RWPE2 (cell line): ENCODE measurements around the gene WDR46.

ENCODE experiments used
- ATAC-seq: fragments of 200-7000 bp; cut with Tn5 transposase; 3 replicates; pipeline ENCODE4 v1.9.1; 2021; ENCODE audit warnings: low read depth
- DNase-seq: peaks from one replicate; pipeline ENCODE4 v3.0.0-alpha.2; 2020; ENCODE audit warnings: low spot score
- H3K27ac ChIP-seq: fragments of 450-650 bp; 2 replicates; pipeline ENCODE4 v1.5.1; 2017; ENCODE audit warnings: mild to moderate bottlenecking; ENCODE audit not compliant: poor library complexity, severe bottlenecking
- H3K27me3 ChIP-seq: fragments of 250-450 bp; sonication (Bioruptor Pico); 2 replicates; pipeline ENCODE4 v1.5.1; 2021; ENCODE audit warnings: mild to moderate bottlenecking, moderate library complexity; ENCODE audit not compliant: insufficient read depth, poor library complexity, severe bottlenecking
- H3K36me3 ChIP-seq: fragments of 250-450 bp; sonication (Bioruptor Pico); 2 replicates; pipeline ENCODE4 v1.5.1; 2020; ENCODE audit warnings: low read depth, mild to moderate bottlenecking, moderate library complexity
- H3K4me1 ChIP-seq: fragments of 250-450 bp; sonication (Bioruptor Pico); 2 replicates; pipeline ENCODE4 v1.5.1; 2021; ENCODE audit warnings: mild to moderate bottlenecking, moderate library complexity; ENCODE audit not compliant: insufficient read depth, poor library complexity, severe bottlenecking
- H3K4me3 ChIP-seq: fragments of 250-450 bp; sonication (Bioruptor Pico); 2 replicates; pipeline ENCODE4 v1.5.1; 2021; ENCODE audit warnings: mild to moderate bottlenecking, moderate library complexity; ENCODE audit not compliant: severe bottlenecking
- H3K9me3 ChIP-seq: fragments of 250-450 bp; sonication (Bioruptor Pico); 2 replicates; pipeline ENCODE4 v1.5.1; 2021; ENCODE audit warnings: mild to moderate bottlenecking, moderate library complexity; ENCODE audit not compliant: severe bottlenecking
- CTCF ChIP-seq: fragments of 450-650 bp; IDR thresholded peaks from one replicate; pipeline ENCODE4 v1.5.1; 2017; ENCODE audit warnings: mild to moderate bottlenecking, moderate library complexity; ENCODE audit not compliant: poor library complexity, severe bottlenecking

Gene WDR46

GRCh38 chr6:33237741-33238140, 51.3 kb downstream of the WDR46 start:
- no peaks in the 10 kb centered on the region for H3K4me1 ChIP-seq
- no peak for ATAC-seq
- no peak for DNase-seq

GRCh38 chr6:33236852-33237251, 52.2 kb downstream of the WDR46 start:
- no peak for DNase-seq

More at GRCh38 chr6:33237741-33238140, 51.3 kb downstream of the WDR46 start:
- no peak overlapping the region for H3K4me3 ChIP-seq
- H3K9me3 ChIP-seq, result no peaks in the 10 kb centered on the region
- TF ChIP-seq CTCF, result no peak
- H3K27me3 ChIP-seq, result no peaks in the 10 kb centered on the region
- no peak overlapping the region for H3K27ac ChIP-seq
- no peaks in the 10 kb centered on the region for H3K36me3 ChIP-seq

GRCh38 chr6:33236328-33236727, 52.7 kb downstream of the WDR46 start:
- H3K4me3 ChIP-seq, result no peak overlapping the region
- TF ChIP-seq CTCF, result no peak
- ATAC-seq, result no peak
- H3K36me3 ChIP-seq, result no peaks in the 10 kb centered on the region
- no peak overlapping the region for H3K27ac ChIP-seq
- DNase-seq, result no peak
- H3K4me1 ChIP-seq, result no peaks in the 10 kb centered on the region
- H3K9me3 ChIP-seq, result no peaks in the 10 kb centered on the region
- H3K27me3 ChIP-seq, result no peaks in the 10 kb centered on the region

More at GRCh38 chr6:33236852-33237251, 52.2 kb downstream of the WDR46 start:
- H3K4me3 ChIP-seq, result no peak overlapping the region
- H3K9me3 ChIP-seq, result no peaks in the 10 kb centered on the region
- ATAC-seq, result no peak
- no peaks in the 10 kb centered on the region for H3K4me1 ChIP-seq
- no peaks in the 10 kb centered on the region for H3K27me3 ChIP-seq
- TF ChIP-seq CTCF, result no peak
- H3K36me3 ChIP-seq, result no peaks in the 10 kb centered on the region
- no peak overlapping the region for H3K27ac ChIP-seq

GRCh38 chr6:33235221-33235634, 53.8 kb downstream of the WDR46 start:
- no peaks in the 10 kb centered on the region for H3K36me3 ChIP-seq
- no peak for DNase-seq
- no peak for TF ChIP-seq CTCF
- H3K4me3 ChIP-seq, result no peak overlapping the region
- H3K27me3 ChIP-seq, result no peaks in the 10 kb centered on the region
- H3K27ac ChIP-seq, result no peak overlapping the region
- H3K4me1 ChIP-seq, result no peaks in the 10 kb centered on the region
- no peak for ATAC-seq
- H3K9me3 ChIP-seq, result no peaks in the 10 kb centered on the region
